GM12878 (cell line): ENCODE measurements around the gene VCPKMT. TPM values are rescaled to one million over a fixed set of nuclear protein-coding genes. Genes with fewer than 3 reads are reported as not detected.

Experiments
- BCL11A ChIP-seq: IDR thresholded peaks from 2 replicates; pipeline ENCODE4 v1.6.1; 2011; ENCODE audit warnings: low read depth, low read length
- BCLAF1 ChIP-seq: fragments of 450-650 bp; IDR thresholded peaks from 2 replicates; pipeline ENCODE4 v1.6.1; 2017; ENCODE audit warnings: antibody characterized with exemption, mild to moderate bottlenecking, moderate library complexity
- BRCA1 ChIP-seq: IDR thresholded peaks from 2 replicates; pipeline ENCODE4 v1.6.1; 2011; ENCODE audit warnings: low read depth, low read length, improper control_type of control experiment
- CTCF ChIP-seq, 3 experiments: IDR thresholded peaks in 2 of 3; conservative IDR thresholded peaks in 1 of 3; 2 replicates each; pipeline ENCODE4 v1.5.1; 2011; ENCODE audit warnings: low read depth in 3 of 3, low read length in 3 of 3, mild to moderate bottlenecking in 3 of 3, control low read depth in 2 of 3, moderate library complexity in 2 of 3, inconsistent platforms in 1 of 3, mixed read lengths in 1 of 3; ENCODE audit not compliant: control insufficient read depth in 2 of 3, insufficient read depth in 1 of 3; ENCODE audit errors: extremely low read depth in 1 of 3
- IRF3 ChIP-seq: fragments of 450-650 bp; IDR thresholded peaks from 2 replicates; pipeline ENCODE4 v1.6.1; 2014; ENCODE audit warnings: mild to moderate bottlenecking
- JUND ChIP-seq: IDR thresholded peaks from 2 replicates; pipeline ENCODE4 v1.6.1; 2012; ENCODE audit warnings: low read depth, mild to moderate bottlenecking, low read length, improper control_type of control experiment, moderate library complexity
- KAT2A ChIP-seq: conservative IDR thresholded peaks from 2 replicates; pipeline ENCODE4 v1.6.1; 2011; ENCODE audit warnings: low read depth, low read length; ENCODE audit not compliant: control insufficient read depth
- KDM1A ChIP-seq: fragments of 200-600 bp; sonication (generic); IDR thresholded peaks from 2 replicates; pipeline ENCODE4 v1.6.1; 2016; ENCODE audit warnings: borderline replicate concordance
- KLF5 ChIP-seq: fragments of 450-650 bp; IDR thresholded peaks from 2 replicates; pipeline ENCODE4 v1.6.1; 2014; ENCODE audit warnings: mild to moderate bottlenecking; ENCODE audit not compliant: partially characterized antibody
- PAX5 ChIP-seq: IDR thresholded peaks from 2 replicates; pipeline ENCODE4 v1.6.1; 2011; ENCODE audit warnings: low read depth, low read length, borderline replicate concordance
- POLR2AphosphoS5 ChIP-seq: IDR thresholded peaks from 2 replicates; pipeline ENCODE4 v1.6.1; 2011; ENCODE audit warnings: mild to moderate bottlenecking, low read length, inconsistent platforms
- POU2F2 ChIP-seq: IDR thresholded peaks from 3 replicates; pipeline ENCODE4 v1.6.1; 2011; ENCODE audit warnings: low read depth, mild to moderate bottlenecking, low read length, borderline replicate concordance
- RB1 ChIP-seq: fragments of 450-650 bp; formaldehyde crosslinking; IDR thresholded peaks from 2 replicates; pipeline ENCODE4 v1.6.1; 2017; ENCODE audit warnings: mild to moderate bottlenecking, borderline replicate concordance
- RBBP5 ChIP-seq: fragments of 200-600 bp; sonication (generic); conservative IDR thresholded peaks from 2 replicates; pipeline ENCODE4 v1.6.1; 2016
- RELA ChIP-seq: fragments of 450-650 bp; IDR thresholded peaks from 2 replicates; pipeline ENCODE4 v1.8.0; 2014; ENCODE audit warnings: borderline replicate concordance; ENCODE audit not compliant: partially characterized antibody
- SIN3A ChIP-seq: IDR thresholded peaks from 2 replicates; pipeline ENCODE4 v1.6.1; 2012; ENCODE audit warnings: low read depth, low read length, improper control_type of control experiment
- STAT1 ChIP-seq: fragments of 450-650 bp; conservative IDR thresholded peaks from 2 replicates; pipeline ENCODE4 v1.6.1; 2014; ENCODE audit warnings: antibody characterized with exemption, mild to moderate bottlenecking
- TARDBP ChIP-seq: IDR thresholded peaks from 2 replicates; pipeline ENCODE4 v1.6.1; 2016; ENCODE audit warnings: borderline replicate concordance
- ZBED1 ChIP-seq: IDR thresholded peaks from 2 replicates; pipeline ENCODE4 v1.6.1; 2016; ENCODE audit warnings: borderline replicate concordance
- ZNF24 ChIP-seq: fragments of 450-650 bp; IDR thresholded peaks from 2 replicates; pipeline ENCODE4 v1.6.1; 2017; ENCODE audit warnings: antibody characterized with exemption, mild to moderate bottlenecking
- ZNF687 ChIP-seq: fragments of 450-650 bp; IDR thresholded peaks from 2 replicates; pipeline ENCODE4 v1.6.1; 2017; ENCODE audit warnings: mild to moderate bottlenecking, moderate library complexity
- polyA plus RNA-seq, 11 experiments: library from polyadenylated mRNA; depleted of rRNA in 4 of 11; unstranded in 6 of 11; stranded (reverse) in 5 of 11; fragments of >200 nt; fragmentation: Nextera tagmentation in 4 of 11; fragmentation: Illumina TruSeq in 1 of 11; extraction: Ambion mirVana in 4 of 11; extraction: Trizol in 1 of 11; gene quantifications; 1 replicate in 1 of 11; 2 replicates in 10 of 11; pipeline versions ENCODE4 v1.2.1 to v1.2.3, GENCODE V29; 2011 to 2016; ENCODE audit warnings: inconsistent platforms in 2 of 11, missing spikeins in 2 of 11, low read depth in 1 of 11
- total RNA-seq, 4 experiments: library from RNA; depleted of rRNA in 3 of 4; stranded (reverse); fragments of >200 nt in 3 of 4; fragmentation: Illumina TruSeq in 1 of 4; extraction: Trizol in 1 of 4; gene quantifications; 2 replicates each; pipeline versions ENCODE4 v1.2.1 to v1.2.3, GENCODE V29; 2013 to 2021

Gene VCPKMT
- total and polyA plus RNA-seq, 10 of the 15 experiments (the other 5 are each of a cell fraction or from before 2014, with no cell fraction given), result 8.5 to 18.4 (median 12.8) TPM

GRCh38 chr14:50061664-50062437, 54.5 kb downstream of the VCPKMT start (continued):
- TF ChIP-seq KDM1A (no peak), KLF5 (peak; percentile 14), RELA (no peak), IRF3 (no peak), JUND (no peak), SIN3A (no peak), POU2F2 (peak; percentile 86; the same call in 2 of the 3 replicates), ZNF24 (peak; percentile 42; the same call in 1 of the 2 replicates), KAT2A (no peak), STAT1 (no peak), CTCF (IDR thresholded peaks at IDR 0.05 in 2 of 3, conservative IDR thresholded peaks at IDR 0.05 in 1 of 3; ENCODE audit: control insufficient read depth in 2 of 3, extremely low read depth in 1 of 3, insufficient read depth in 1 of 3, low read depth in 3 of 3, low read length in 3 of 3) (no peak), POLR2AphosphoS5 (peak; percentile 96), ZNF687 (peak; percentile 98), BCL11A (peak; percentile 45; the same call in 1 of the 2 replicates), PAX5 (peak; percentile 71), RBBP5 (no peak), BRCA1 (no peak), ZBED1 (no peak), TARDBP (no peak), BCLAF1 (no peak), RB1 (peak; percentile 46; the same call in 1 of the 2 replicates)
